ENCODE measurements around the gene MCL1.

- TF ChIP-seq CTCF (conservative IDR thresholded peaks at IDR 0.05) (no peak), EZH2 (IDR thresholded peaks at IDR 0.05; ENCODE audit: low read depth) (no peak)
Measured at GRCh38 chr1:150566589-150567340, 12.6 kb downstream of the MCL1 start.
